NT2/D1 (cell line): ENCODE data around the gene MARK3.
"Not testable (repeated sequence)": the region's sequence is repeated elsewhere in the genome, so short reads cannot be mapped to it uniquely, and the experiment has no call there.

Experiments
- DNase-seq: peaks from one replicate; pipeline ENCODE4 v3.0.0-alpha.2; 2011; ENCODE audit warnings: low read depth, low spot score
- H3K27me3 ChIP-seq: 2 replicates; pipeline ENCODE4 v1.6.0; 2011; ENCODE audit warnings: mild to moderate bottlenecking; ENCODE audit not compliant: insufficient read length, insufficient read depth
- H3K36me3 ChIP-seq: 2 replicates; pipeline ENCODE4 v1.6.1; 2011; ENCODE audit warnings: mild to moderate bottlenecking, low read length, mixed read lengths; ENCODE audit not compliant: insufficient read depth, insufficient read length
- H3K4me1 ChIP-seq: 2 replicates; pipeline ENCODE4 v1.5.1; 2011; ENCODE audit not compliant: insufficient read depth, insufficient read length
- H3K4me3 ChIP-seq: 2 replicates; pipeline ENCODE4 v1.5.1; 2011; ENCODE audit warnings: low read depth; ENCODE audit not compliant: insufficient read length
- H3K9ac ChIP-seq: 2 replicates; pipeline ENCODE4 v1.6.0; 2011; ENCODE audit warnings: low read depth; ENCODE audit not compliant: insufficient read length
- H3K9me3 ChIP-seq: 2 replicates; pipeline ENCODE4 v1.5.1; 2011; ENCODE audit warnings: mild to moderate bottlenecking, low read length; ENCODE audit not compliant: insufficient read depth
- SUZ12 ChIP-seq: IDR thresholded peaks from 2 replicates; pipeline ENCODE4 v1.6.1; 2011; ENCODE audit not compliant: insufficient read length, insufficient read depth; ENCODE audit errors: extremely low read depth
- YY1 ChIP-seq: IDR thresholded peaks from 2 replicates; pipeline ENCODE4 v1.6.1; 2011; ENCODE audit not compliant: insufficient read length, insufficient read depth
- ZNF274 ChIP-seq: IDR thresholded peaks from 2 replicates; pipeline ENCODE4 v1.6.1; 2011; ENCODE audit warnings: mild to moderate bottlenecking, low read depth, low read length

MARK3 gene

GRCh38 chr14:103354141-103354540 is 31.1 kb upstream of the MARK3 start:
- no peak for DNase-seq
- no peak for TF ChIP-seq YY1
- no peak for TF ChIP-seq SUZ12
- TF ChIP-seq ZNF274: no peak
- Histone ChIP-seq H3K9ac (no peak overlapping the region), H3K36me3 (no peaks in the 10 kb centered on the region), H3K27me3 (no peaks in the 10 kb centered on the region), H3K9me3 (no peaks in the 10 kb centered on the region), H3K4me1 (peaks cover 11% of the 10 kb centered on the region), H3K4me3 (no peak overlapping the region)

GRCh38 chr14:103356024-103356682 is 29.1 kb upstream of the MARK3 start:
- DNase-seq: no peak
- no peak overlapping the region for H3K9ac ChIP-seq

GRCh38 chr14:103357552-103357951 is 27.7 kb upstream of the MARK3 start:
- H3K4me3 ChIP-seq, H3K36me3 ChIP-seq, H3K27me3 ChIP-seq, H3K9me3 ChIP-seq, DNase-seq, H3K9ac ChIP-seq: not testable (repeated sequence)
- H3K4me1 ChIP-seq: peaks cover 11% of the 10 kb centered on the region

More at GRCh38 chr14:103356024-103356682, 29.1 kb upstream of the MARK3 start:
- Histone ChIP-seq H3K4me1 (peaks cover 11% of the 10 kb centered on the region), H3K9me3 (no peaks in the 10 kb centered on the region), H3K27me3 (no peaks in the 10 kb centered on the region), H3K4me3 (no peak overlapping the region), H3K36me3 (no peaks in the 10 kb centered on the region)
- TF ChIP-seq ZNF274 (no peak), SUZ12 (no peak), YY1 (no peak)

GRCh38 chr14:103360548-103360947 is 24.7 kb upstream of the MARK3 start:
- Histone ChIP-seq H3K9me3 (peaks cover 11% of the 10 kb centered on the region; the same call in 1 of the 2 replicates), H3K9ac (no peak overlapping the region), H3K27me3 (no peaks in the 10 kb centered on the region), H3K4me3 (no peak overlapping the region), H3K4me1 (peaks cover 4% of the 10 kb centered on the region), H3K36me3 (no peaks in the 10 kb centered on the region)
- DNase-seq: no peak
- TF ChIP-seq YY1: no peak
- TF ChIP-seq SUZ12: no peak
- no peak for TF ChIP-seq ZNF274

GRCh38 chr14:103361867-103362266 is 23.3 kb upstream of the MARK3 start:
- Histone ChIP-seq H3K4me1 (no peaks in the 10 kb centered on the region), H3K9ac (no peak overlapping the region), H3K36me3 (no peaks in the 10 kb centered on the region), H3K9me3 (peaks cover 11% of the 10 kb centered on the region; the same call in 1 of the 2 replicates), H3K4me3 (no peak overlapping the region), H3K27me3 (no peaks in the 10 kb centered on the region)
- DNase-seq: no peak
- no peak for TF ChIP-seq YY1

- H3K27me3 ChIP-seq: no peaks in the 10 kb centered on the region
- no peaks in the 10 kb centered on the region for H3K36me3 ChIP-seq
- peaks cover 11% of the 10 kb centered on the region; the same call in 1 of the 2 replicates for H3K9me3 ChIP-seq
- no peak overlapping the region for H3K9ac ChIP-seq
- H3K4me1 ChIP-seq: no peaks in the 10 kb centered on the region
- no peak overlapping the region for H3K4me3 ChIP-seq
- no peak for DNase-seq
- no peak for TF ChIP-seq ZNF274
- no peak for TF ChIP-seq YY1
- TF ChIP-seq SUZ12: no peak
Observed at GRCh38 chr14:103362780-103363179, 22.4 kb upstream of the MARK3 start.

- Histone ChIP-seq H3K36me3 (no peaks in the 10 kb centered on the region), H3K9me3 (peaks cover 11% of the 10 kb centered on the region; the same call in 1 of the 2 replicates), H3K4me3 (no peak overlapping the region), H3K27me3 (no peaks in the 10 kb centered on the region), H3K4me1 (no peaks in the 10 kb centered on the region), H3K9ac (no peak overlapping the region)
- TF ChIP-seq YY1 (no peak), SUZ12 (no peak), ZNF274 (no peak)
- DNase-seq: no peak
Observed at GRCh38 chr14:103366741-103367140, 18.5 kb upstream of the MARK3 start.
